ENCODE results near the gene NKX3-2.
"Not testable (repeated sequence)": the region's sequence is repeated elsewhere in the genome, so short reads cannot be mapped to it uniquely, and the experiment has no call there.

Gene NKX3-2

GRCh38 chr4:13543839-13544605 is at the start of gene NKX3-2:
Gene NKX3-2, minus strand, starts transcription at chr4:13544508. Its CDS starts 94 bp downstream, at chr4:13544414.
- in situ Hi-C loops (cut with HindIII; ENCODE audit: low pct_ligation_motif_present, low pct_unique_long_range_greater_than_20kb, low sequenced_read_pairs), result no loop called here
- DNase-seq, result peak; percentile 36

- in situ Hi-C loops (cut with HindIII; ENCODE audit: low pct_ligation_motif_present, low pct_unique_long_range_greater_than_20kb, low sequenced_read_pairs), result no loop called here
- no peak for DNase-seq
Observed at GRCh38 chr4:13592220-13592619, 47.9 kb upstream of the NKX3-2 start.

- in situ Hi-C loops (cut with HindIII; ENCODE audit: low pct_ligation_motif_present, low pct_unique_long_range_greater_than_20kb, low sequenced_read_pairs), result no loop called here
- no peak for DNase-seq
Observed at GRCh38 chr4:13590766-13591165, 46.5 kb upstream of the NKX3-2 start.

GRCh38 chr4:13588954-13589353 is 44.6 kb upstream of the NKX3-2 start:
- in situ Hi-C loops (cut with HindIII; ENCODE audit: low pct_ligation_motif_present, low pct_unique_long_range_greater_than_20kb, low sequenced_read_pairs), result no loop called here
- DNase-seq, result no peak

GRCh38 chr4:13584481-13584880 is 40.2 kb upstream of the NKX3-2 start:
- in situ Hi-C loops (cut with HindIII; ENCODE audit: low pct_ligation_motif_present, low pct_unique_long_range_greater_than_20kb, low sequenced_read_pairs), result no loop called here

GRCh38 chr4:13580036-13580435 is 35.7 kb upstream of the NKX3-2 start:
- DNase-seq, result no peak
- in situ Hi-C loops (cut with HindIII; ENCODE audit: low pct_ligation_motif_present, low pct_unique_long_range_greater_than_20kb, low sequenced_read_pairs), result no loop called here

More at GRCh38 chr4:13584481-13584880, 40.2 kb upstream of the NKX3-2 start:
- DNase-seq, result no peak

- in situ Hi-C loops (cut with HindIII; ENCODE audit: low pct_ligation_motif_present, low pct_unique_long_range_greater_than_20kb, low sequenced_read_pairs), result no loop called here
- DNase-seq, result no peak
Observed at GRCh38 chr4:13577660-13578059, 33.4 kb upstream of the NKX3-2 start.

GRCh38 chr4:13570916-13571315 is 26.6 kb upstream of the NKX3-2 start:
- no peak for DNase-seq

GRCh38 chr4:13567125-13567524 is 22.8 kb upstream of the NKX3-2 start:
- DNase-seq, result no peak
- in situ Hi-C loops (cut with HindIII; ENCODE audit: low pct_ligation_motif_present, low pct_unique_long_range_greater_than_20kb, low sequenced_read_pairs), result no loop called here

More at GRCh38 chr4:13570916-13571315, 26.6 kb upstream of the NKX3-2 start:
- in situ Hi-C loops (cut with HindIII; ENCODE audit: low pct_ligation_motif_present, low pct_unique_long_range_greater_than_20kb, low sequenced_read_pairs), result no loop called here

- in situ Hi-C loops (cut with HindIII; ENCODE audit: low pct_ligation_motif_present, low pct_unique_long_range_greater_than_20kb, low sequenced_read_pairs), result no loop called here
- DNase-seq, result no peak
Observed at GRCh38 chr4:13562876-13563275, 18.6 kb upstream of the NKX3-2 start.

- DNase-seq, result no peak
- in situ Hi-C loops (cut with HindIII; ENCODE audit: low pct_ligation_motif_present, low pct_unique_long_range_greater_than_20kb, low sequenced_read_pairs), result no loop called here
Observed at GRCh38 chr4:13561673-13562072, 17.4 kb upstream of the NKX3-2 start.

GRCh38 chr4:13560111-13560510 is 15.8 kb upstream of the NKX3-2 start:
- DNase-seq; in situ Hi-C loops (cut with HindIII; ENCODE audit: low pct_ligation_motif_present, low pct_unique_long_range_greater_than_20kb, low sequenced_read_pairs): not testable (repeated sequence)

GRCh38 chr4:13559413-13559812 is 15.1 kb upstream of the NKX3-2 start:
- DNase-seq, result peak; percentile 76
- in situ Hi-C loops (cut with HindIII; ENCODE audit: low pct_ligation_motif_present, low pct_unique_long_range_greater_than_20kb, low sequenced_read_pairs), result no loop called here

GRCh38 chr4:13558881-13559280 is 14.6 kb upstream of the NKX3-2 start:
- in situ Hi-C loops (cut with HindIII; ENCODE audit: low pct_ligation_motif_present, low pct_unique_long_range_greater_than_20kb, low sequenced_read_pairs), result no loop called here
- no peak for DNase-seq

- in situ Hi-C loops (cut with HindIII; ENCODE audit: low pct_ligation_motif_present, low pct_unique_long_range_greater_than_20kb, low sequenced_read_pairs), result no loop called here
Observed at GRCh38 chr4:13555325-13555724, 11.0 kb upstream of the NKX3-2 start.

GRCh38 chr4:13553081-13553480 is 8.8 kb upstream of the NKX3-2 start:
- no peak for DNase-seq
- in situ Hi-C loops (cut with HindIII; ENCODE audit: low pct_ligation_motif_present, low pct_unique_long_range_greater_than_20kb, low sequenced_read_pairs), result no loop called here

More at GRCh38 chr4:13555325-13555724, 11.0 kb upstream of the NKX3-2 start:
- no peak for DNase-seq

GRCh38 chr4:13548984-13549546 is 4.8 kb upstream of the NKX3-2 start:
- in situ Hi-C loops (cut with HindIII; ENCODE audit: low pct_ligation_motif_present, low pct_unique_long_range_greater_than_20kb, low sequenced_read_pairs), result no loop called here
- DNase-seq, result peak; percentile 78

GRCh38 chr4:13548059-13548983 is 4.0 kb upstream of the NKX3-2 start:
- DNase-seq, result peak; percentile 39
- in situ Hi-C loops (cut with HindIII; ENCODE audit: low pct_ligation_motif_present, low pct_unique_long_range_greater_than_20kb, low sequenced_read_pairs), result no loop called here

- DNase-seq, result peak; percentile 43
- in situ Hi-C loops (cut with HindIII; ENCODE audit: low pct_ligation_motif_present, low pct_unique_long_range_greater_than_20kb, low sequenced_read_pairs), result no loop called here
Observed at GRCh38 chr4:13547485-13548041, 3.3 kb upstream of the NKX3-2 start.

Measured in ACHN (cell line).